GM23248 (cell line): ENCODE measurements around the gene FGF1. TPM values are rescaled to one million over a fixed set of nuclear protein-coding genes. Genes with fewer than 3 reads are reported as not detected.

Experiments used
- DNase-seq: peaks from one replicate; pipeline ENCODE4 v3.0.0-alpha.2; 2015
- H2AFZ ChIP-seq: fragments of 200-600 bp; sonication (generic); 2 replicates; pipeline ENCODE4 v1.6.1; 2016; ENCODE audit warnings: antibody characterized with exemption
- H3F3A ChIP-seq: fragments of 200-600 bp; sonication (generic); 2 replicates; pipeline ENCODE4 v1.6.1; 2016; ENCODE audit warnings: mild to moderate bottlenecking, antibody characterized with exemption, mixed run types; ENCODE audit not compliant: insufficient read depth
- H3K27ac ChIP-seq: fragments of 200-600 bp; sonication (generic); 2 replicates; pipeline ENCODE4 v1.5.1; 2016; ENCODE audit warnings: mild to moderate bottlenecking
- H3K27me3 ChIP-seq: fragments of 200-600 bp; sonication (generic); replicated peaks from 2 replicates; pipeline ENCODE4 v1.6.1; 2016; ENCODE audit warnings: mild to moderate bottlenecking; ENCODE audit not compliant: insufficient read depth
- H3K36me3 ChIP-seq: fragments of 200-600 bp; sonication (generic); 2 replicates; pipeline ENCODE4 v1.6.1; 2016; ENCODE audit warnings: low read depth, mild to moderate bottlenecking
- H3K4me1 ChIP-seq: fragments of 200-600 bp; sonication (generic); 2 replicates; pipeline ENCODE4 v1.6.1; 2016; ENCODE audit warnings: mild to moderate bottlenecking; ENCODE audit not compliant: insufficient read depth
- H3K4me2 ChIP-seq: fragments of 200-600 bp; sonication (generic); one replicate; pipeline ENCODE4 v1.6.1; 2016; ENCODE audit warnings: mild to moderate bottlenecking; ENCODE audit not compliant: unreplicated experiment
- H3K4me3 ChIP-seq: fragments of 200-600 bp; sonication (generic); 2 replicates; pipeline ENCODE4 v1.5.1; 2016; ENCODE audit warnings: mild to moderate bottlenecking
- H3K79me2 ChIP-seq: fragments of 200-600 bp; sonication (generic); 2 replicates; pipeline ENCODE4 v1.6.1; 2016; ENCODE audit warnings: mild to moderate bottlenecking; ENCODE audit not compliant: insufficient read depth
- H3K9ac ChIP-seq: fragments of 200-600 bp; sonication (generic); 2 replicates; pipeline ENCODE4 v1.6.1; 2016; ENCODE audit warnings: mild to moderate bottlenecking
- H3K9me2 ChIP-seq: fragments of 200-600 bp; sonication (generic); 2 replicates; pipeline ENCODE4 v1.6.1; 2016; ENCODE audit warnings: mixed run types, mild to moderate bottlenecking, moderate library complexity; ENCODE audit not compliant: insufficient read depth
- H3K9me3 ChIP-seq: fragments of 200-600 bp; sonication (generic); one replicate; pipeline ENCODE4 v1.6.1; 2017; ENCODE audit warnings: low read depth
- H4K20me1 ChIP-seq: fragments of 200-600 bp; sonication (generic); 2 replicates; pipeline ENCODE4 v1.6.0; 2016; ENCODE audit not compliant: insufficient read depth
- EZH2 ChIP-seq: fragments of 200-600 bp; sonication (generic); IDR thresholded peaks from 2 replicates; pipeline ENCODE4 v1.6.1; 2018; ENCODE audit warnings: antibody characterized with exemption, mild to moderate bottlenecking; ENCODE audit not compliant: insufficient read depth, poor library complexity, severe bottlenecking
- EZH2phosphoT487 ChIP-seq: fragments of 200-600 bp; sonication (generic); IDR thresholded peaks from 2 replicates; pipeline ENCODE4 v1.6.1; 2018; ENCODE audit warnings: antibody characterized with exemption, moderate library complexity, mild to moderate bottlenecking, low read depth; ENCODE audit not compliant: insufficient read depth
- WGBS, 2 experiments: methylation state at CpG; one replicate each; pipeline ENCODE4 v1.1.6; 2015 to 2017; ENCODE audit warnings: low lambda C conversion rate in 2 of 2, low coverage in 1 of 2; ENCODE audit errors: missing lambda C conversion rate in 2 of 2; 5-methylcytosine and 5-hydroxymethylcytosine counted together
- in situ Hi-C: fragments of 300-500 bp; cut with MboI; formaldehyde crosslinking; loops from 2 replicates; pipeline ENCODE4 v1.15.0; 2020
- polyA plus RNA-seq: library from polyadenylated mRNA; unstranded; fragments of >200 nt; fragmentation: Nextera tagmentation; extraction: Ambion mirVana; gene quantifications from 2 replicates; pipeline ENCODE4 v1.2.1, GENCODE V29; 2016
- total RNA-seq: library from RNA; depleted of rRNA; stranded (reverse); fragments of >200 nt; shearing (Covaris generic); gene quantifications from 2 replicates; pipeline ENCODE4 v1.2.3, GENCODE V29; 2014

Gene FGF1
- total and polyA plus RNA-seq, 2 experiments from 2014 or later: 13.8 to 29.6 TPM

DNA sequence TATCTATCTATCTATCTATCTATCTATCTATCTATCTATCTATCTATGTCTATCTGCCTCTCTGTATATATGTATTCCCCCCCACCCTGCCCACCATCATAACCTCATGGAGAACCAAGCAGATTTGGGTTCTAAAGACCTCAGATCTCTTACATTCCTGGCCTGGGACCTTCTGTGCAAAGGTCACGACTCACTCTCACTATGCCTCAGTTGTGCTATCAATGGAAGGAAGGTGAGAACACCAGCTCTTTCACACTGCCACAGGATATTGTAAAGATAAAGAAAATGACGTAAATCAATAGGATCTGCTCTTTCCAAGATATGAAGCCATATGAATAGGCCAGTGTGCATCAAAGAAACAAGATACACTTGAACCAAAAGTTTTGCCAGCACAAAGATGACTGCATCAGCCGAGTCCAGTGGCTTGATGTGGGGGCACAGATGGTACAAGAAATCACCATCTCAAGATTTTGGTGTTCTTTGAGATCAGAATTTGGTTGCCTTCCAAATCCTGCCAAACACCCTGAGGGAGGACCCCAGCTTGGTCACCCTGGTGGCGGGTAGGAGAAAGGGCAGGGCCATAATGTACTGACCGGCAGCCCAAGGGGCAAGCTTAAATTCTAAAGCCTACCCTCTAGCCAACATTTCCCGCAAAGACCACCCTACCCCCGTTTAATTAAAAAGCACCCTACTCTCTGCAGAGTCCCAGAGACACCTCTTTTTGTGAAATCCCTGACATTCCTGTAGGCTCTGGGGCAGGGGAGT is 8.4 kb upstream of the FGF1 start:
- Histone ChIP-seq H3K27me3 (no peaks in the 10 kb centered on the region), H3K79me2 (no peaks in the 10 kb centered on the region), H3K9ac (no peak overlapping the region), H3K4me2 (no peak overlapping the region), H3K27ac (no peak overlapping the region), H3K4me1 (peaks cover 23% of the 10 kb centered on the region), H3K4me3 (no peak overlapping the region), H3F3A (peaks cover 18% of the 10 kb centered on the region), H3K36me3 (no peaks in the 10 kb centered on the region), H3K9me2 (no peaks in the 10 kb centered on the region), H4K20me1 (no peaks in the 10 kb centered on the region), H2AFZ (no peak overlapping the region), H3K9me3 (no peaks in the 10 kb centered on the region)
- DNase-seq: no peak
- no peak for TF ChIP-seq EZH2phosphoT487
- no peak for TF ChIP-seq EZH2
- in situ Hi-C loops: loop anchor here (25.0 kb wide), 1 partner anchor 532 kb away; no protein-coding TSS in a partner anchor
- WGBS, 2 experiments: 90 to 95% methylated on average over 7 of the region's 7 CpGs

DNA sequence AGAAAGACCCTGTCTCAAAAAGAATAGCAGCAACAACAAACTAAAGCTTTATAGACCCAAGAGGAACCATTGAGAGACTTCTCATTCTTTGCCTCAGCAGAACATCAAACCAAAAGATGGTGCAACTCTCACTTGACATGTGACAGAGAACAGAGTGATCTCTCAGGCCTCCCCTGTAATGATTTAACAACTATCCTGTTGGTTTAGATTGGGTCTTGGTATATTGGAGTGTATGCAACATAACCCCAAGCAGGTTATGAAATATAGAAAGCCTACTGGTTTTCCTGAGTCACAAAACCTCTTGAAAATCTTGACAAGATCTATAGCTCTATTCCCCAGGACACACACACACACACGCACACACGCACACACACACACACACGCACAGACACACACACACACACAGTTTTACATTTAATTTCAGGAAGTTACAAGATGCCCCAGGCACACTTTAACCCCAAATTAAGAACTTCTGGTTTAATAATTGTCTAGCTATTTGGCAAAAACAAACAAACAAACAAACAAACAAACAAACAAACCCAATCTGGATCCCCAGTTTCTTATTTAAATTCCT is 6.5 kb upstream of the FGF1 start:
- Histone ChIP-seq H3K4me3 (no peak overlapping the region), H3K9ac (no peak overlapping the region), H3K4me2 (no peak overlapping the region), H2AFZ (no peak overlapping the region), H3K9me2 (no peaks in the 10 kb centered on the region), H3K36me3 (no peaks in the 10 kb centered on the region), H4K20me1 (no peaks in the 10 kb centered on the region), H3K4me1 (peaks cover 7% of the 10 kb centered on the region), H3K27ac (no peak overlapping the region), H3K9me3 (no peaks in the 10 kb centered on the region), H3K79me2 (no peaks in the 10 kb centered on the region), H3F3A (peaks cover 9% of the 10 kb centered on the region), H3K27me3 (no peaks in the 10 kb centered on the region)
- DNase-seq: no peak
- in situ Hi-C loops: loop anchor here (25.0 kb wide), 1 partner anchor 530 kb away; no protein-coding TSS in a partner anchor
- WGBS, 2 experiments: 88 to 100% methylated on average over 3 of the region's 3 CpGs
- TF ChIP-seq EZH2: no peak

DNA sequence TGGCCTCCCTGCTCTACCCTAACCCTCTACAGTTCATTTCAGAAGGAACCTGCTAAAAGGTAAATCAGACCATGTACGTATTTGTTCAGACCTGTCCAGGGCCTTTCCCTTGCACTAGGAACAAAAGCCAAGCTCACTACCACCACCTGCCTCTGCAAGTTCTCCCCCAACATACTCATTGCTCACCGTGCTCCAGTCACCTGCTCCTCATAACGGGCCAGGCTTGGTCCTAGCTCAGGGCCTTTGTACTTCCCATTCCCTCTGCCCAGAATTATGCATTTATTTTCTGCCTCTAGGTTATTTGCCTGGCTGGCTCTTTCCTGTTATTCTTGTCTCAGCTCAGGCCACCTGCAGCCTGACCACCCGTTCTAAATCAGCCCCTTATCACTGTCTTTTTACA is 4.8 kb upstream of the FGF1 start:
- Histone ChIP-seq H4K20me1 (no peaks in the 10 kb centered on the region), H3K9me2 (no peaks in the 10 kb centered on the region), H3K4me1 (no peaks in the 10 kb centered on the region), H2AFZ (no peak overlapping the region), H3K4me2 (no peak overlapping the region), H3K36me3 (no peaks in the 10 kb centered on the region), H3K27ac (no peak overlapping the region), H3K79me2 (no peaks in the 10 kb centered on the region), H3K9me3 (no peaks in the 10 kb centered on the region), H3K27me3 (no peaks in the 10 kb centered on the region), H3K9ac (no peak overlapping the region), H3F3A (no peaks in the 10 kb centered on the region), H3K4me3 (no peak overlapping the region)
- in situ Hi-C loops: loop anchor here (25.0 kb wide), 1 partner anchor 528 kb away; no protein-coding TSS in a partner anchor
- 94 to 95% methylated on average over 4 of the region's 4 CpGs for WGBS, 2 experiments
- TF ChIP-seq EZH2phosphoT487 (no peak), EZH2 (no peak)
- no peak for DNase-seq

GRCh38 chr5:142689081-142689480 is 3.2 kb upstream of the FGF1 start:
- no peaks in the 10 kb centered on the region for H3K9me2 ChIP-seq
- in situ Hi-C loops: loop anchor here (25.0 kb wide), 1 partner anchor 527 kb away; no protein-coding TSS in a partner anchor
- no peak for TF ChIP-seq EZH2
- H3K4me1 ChIP-seq: no peaks in the 10 kb centered on the region
- 82 to 84% methylated on average over 5 of the region's 5 CpGs for WGBS, 2 experiments
- no peak overlapping the region for H3K4me2 ChIP-seq
- H3K9me3 ChIP-seq: no peaks in the 10 kb centered on the region
- no peak overlapping the region for H3K4me3 ChIP-seq
- no peak for DNase-seq
- no peak overlapping the region for H3K9ac ChIP-seq
- H3K27ac ChIP-seq: no peak overlapping the region
- no peaks in the 10 kb centered on the region for H3K27me3 ChIP-seq
- H3K36me3 ChIP-seq: no peaks in the 10 kb centered on the region
- H3K79me2 ChIP-seq: no peaks in the 10 kb centered on the region
- no peak overlapping the region for H2AFZ ChIP-seq
- no peaks in the 10 kb centered on the region for H4K20me1 ChIP-seq
- no peaks in the 10 kb centered on the region for H3F3A ChIP-seq
